GM23338 (cell line): Measurements from ENCODE around the gene TTLL3.

Experiments used
- EZH2 ChIP-seq: fragments of 200-600 bp; sonication (generic); IDR thresholded peaks from one replicate; pipeline ENCODE4 v1.8.0; 2017; ENCODE audit warnings: antibody characterized with exemption, mild to moderate bottlenecking, low read depth; ENCODE audit not compliant: unreplicated experiment
- EZH2phosphoT487 ChIP-seq: fragments of 200-600 bp; sonication (generic); IDR thresholded peaks from one replicate; pipeline ENCODE4 v1.8.1; 2018; ENCODE audit warnings: antibody characterized with exemption; ENCODE audit not compliant: unreplicated experiment
- POLR2AphosphoS5 ChIP-seq: IDR thresholded peaks from 2 replicates; pipeline ENCODE4 v1.6.1; 2016; ENCODE audit warnings: antibody characterized with exemption, low read depth
- STAT1 ChIP-seq: IDR thresholded peaks from one replicate; pipeline ENCODE4 v1.6.1; 2016; ENCODE audit warnings: antibody characterized with exemption; ENCODE audit not compliant: unreplicated experiment
- ZNF114 ChIP-seq: fragments of 250-450 bp; sonication (Bioruptor Pico); IDR thresholded peaks from 2 replicates; pipeline ENCODE4 v1.5.0; 2020; ENCODE audit warnings: mild to moderate bottlenecking, moderate library complexity
- TF ChIP-seq, protein P1 (sequence below), 2 experiments: fragments of 200-600 bp in 1 of 2; sonication (generic) in 1 of 2; conservative IDR thresholded peaks; 2 replicates each; pipeline versions ENCODE4 v1.5.1 to v1.6.1; 2016 to 2017; ENCODE audit warnings: antibody characterized with exemption in 2 of 2, low read depth in 2 of 2, mild to moderate bottlenecking in 2 of 2, moderate library complexity in 1 of 2
- TF ChIP-seq, protein P2 (sequence below): fragments of 250-450 bp; sonication (Bioruptor Pico); IDR thresholded peaks from 2 replicates; pipeline ENCODE4 v1.5.0; 2020; ENCODE audit warnings: mild to moderate bottlenecking, moderate library complexity
- TF ChIP-seq, protein P3 (sequence below): IDR thresholded peaks from one replicate; pipeline ENCODE4 v1.6.1; 2018; ENCODE audit warnings: antibody characterized with exemption; ENCODE audit not compliant: unreplicated experiment

DNA sequence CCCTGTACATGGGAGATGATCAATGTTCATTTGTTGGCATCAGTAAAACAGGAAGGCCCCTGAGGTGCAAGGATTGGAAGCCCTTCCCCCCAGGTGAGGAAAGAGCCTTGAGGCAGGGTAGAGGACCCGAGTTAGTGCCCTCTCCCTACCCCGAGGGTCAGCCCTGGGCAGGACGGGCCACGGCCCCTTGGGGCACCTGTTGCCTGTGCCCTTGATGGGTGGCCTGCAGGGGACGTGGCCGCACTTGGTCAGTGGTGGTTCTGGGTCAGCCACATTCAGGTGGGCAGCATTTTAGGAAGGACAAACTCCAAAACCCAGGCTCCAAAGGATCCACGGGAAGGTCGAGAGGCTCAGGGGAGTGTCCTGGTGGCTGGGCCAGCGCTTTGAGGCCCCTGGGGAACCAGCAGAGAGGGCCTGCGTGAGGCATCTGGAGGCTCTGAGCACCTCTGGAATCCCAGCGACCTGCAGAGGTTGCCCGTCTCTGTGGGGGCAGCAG, 49.5 kb downstream of the TTLL3 start:
- TF ChIP-seq, protein P1, sequence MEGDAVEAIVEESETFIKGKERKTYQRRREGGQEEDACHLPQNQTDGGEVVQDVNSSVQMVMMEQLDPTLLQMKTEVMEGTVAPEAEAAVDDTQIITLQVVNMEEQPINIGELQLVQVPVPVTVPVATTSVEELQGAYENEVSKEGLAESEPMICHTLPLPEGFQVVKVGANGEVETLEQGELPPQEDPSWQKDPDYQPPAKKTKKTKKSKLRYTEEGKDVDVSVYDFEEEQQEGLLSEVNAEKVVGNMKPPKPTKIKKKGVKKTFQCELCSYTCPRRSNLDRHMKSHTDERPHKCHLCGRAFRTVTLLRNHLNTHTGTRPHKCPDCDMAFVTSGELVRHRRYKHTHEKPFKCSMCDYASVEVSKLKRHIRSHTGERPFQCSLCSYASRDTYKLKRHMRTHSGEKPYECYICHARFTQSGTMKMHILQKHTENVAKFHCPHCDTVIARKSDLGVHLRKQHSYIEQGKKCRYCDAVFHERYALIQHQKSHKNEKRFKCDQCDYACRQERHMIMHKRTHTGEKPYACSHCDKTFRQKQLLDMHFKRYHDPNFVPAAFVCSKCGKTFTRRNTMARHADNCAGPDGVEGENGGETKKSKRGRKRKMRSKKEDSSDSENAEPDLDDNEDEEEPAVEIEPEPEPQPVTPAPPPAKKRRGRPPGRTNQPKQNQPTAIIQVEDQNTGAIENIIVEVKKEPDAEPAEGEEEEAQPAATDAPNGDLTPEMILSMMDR (conservative IDR thresholded peaks at IDR 0.05; ENCODE audit: low read depth in 2 of 2) = no peak
- TF ChIP-seq, protein P2, sequence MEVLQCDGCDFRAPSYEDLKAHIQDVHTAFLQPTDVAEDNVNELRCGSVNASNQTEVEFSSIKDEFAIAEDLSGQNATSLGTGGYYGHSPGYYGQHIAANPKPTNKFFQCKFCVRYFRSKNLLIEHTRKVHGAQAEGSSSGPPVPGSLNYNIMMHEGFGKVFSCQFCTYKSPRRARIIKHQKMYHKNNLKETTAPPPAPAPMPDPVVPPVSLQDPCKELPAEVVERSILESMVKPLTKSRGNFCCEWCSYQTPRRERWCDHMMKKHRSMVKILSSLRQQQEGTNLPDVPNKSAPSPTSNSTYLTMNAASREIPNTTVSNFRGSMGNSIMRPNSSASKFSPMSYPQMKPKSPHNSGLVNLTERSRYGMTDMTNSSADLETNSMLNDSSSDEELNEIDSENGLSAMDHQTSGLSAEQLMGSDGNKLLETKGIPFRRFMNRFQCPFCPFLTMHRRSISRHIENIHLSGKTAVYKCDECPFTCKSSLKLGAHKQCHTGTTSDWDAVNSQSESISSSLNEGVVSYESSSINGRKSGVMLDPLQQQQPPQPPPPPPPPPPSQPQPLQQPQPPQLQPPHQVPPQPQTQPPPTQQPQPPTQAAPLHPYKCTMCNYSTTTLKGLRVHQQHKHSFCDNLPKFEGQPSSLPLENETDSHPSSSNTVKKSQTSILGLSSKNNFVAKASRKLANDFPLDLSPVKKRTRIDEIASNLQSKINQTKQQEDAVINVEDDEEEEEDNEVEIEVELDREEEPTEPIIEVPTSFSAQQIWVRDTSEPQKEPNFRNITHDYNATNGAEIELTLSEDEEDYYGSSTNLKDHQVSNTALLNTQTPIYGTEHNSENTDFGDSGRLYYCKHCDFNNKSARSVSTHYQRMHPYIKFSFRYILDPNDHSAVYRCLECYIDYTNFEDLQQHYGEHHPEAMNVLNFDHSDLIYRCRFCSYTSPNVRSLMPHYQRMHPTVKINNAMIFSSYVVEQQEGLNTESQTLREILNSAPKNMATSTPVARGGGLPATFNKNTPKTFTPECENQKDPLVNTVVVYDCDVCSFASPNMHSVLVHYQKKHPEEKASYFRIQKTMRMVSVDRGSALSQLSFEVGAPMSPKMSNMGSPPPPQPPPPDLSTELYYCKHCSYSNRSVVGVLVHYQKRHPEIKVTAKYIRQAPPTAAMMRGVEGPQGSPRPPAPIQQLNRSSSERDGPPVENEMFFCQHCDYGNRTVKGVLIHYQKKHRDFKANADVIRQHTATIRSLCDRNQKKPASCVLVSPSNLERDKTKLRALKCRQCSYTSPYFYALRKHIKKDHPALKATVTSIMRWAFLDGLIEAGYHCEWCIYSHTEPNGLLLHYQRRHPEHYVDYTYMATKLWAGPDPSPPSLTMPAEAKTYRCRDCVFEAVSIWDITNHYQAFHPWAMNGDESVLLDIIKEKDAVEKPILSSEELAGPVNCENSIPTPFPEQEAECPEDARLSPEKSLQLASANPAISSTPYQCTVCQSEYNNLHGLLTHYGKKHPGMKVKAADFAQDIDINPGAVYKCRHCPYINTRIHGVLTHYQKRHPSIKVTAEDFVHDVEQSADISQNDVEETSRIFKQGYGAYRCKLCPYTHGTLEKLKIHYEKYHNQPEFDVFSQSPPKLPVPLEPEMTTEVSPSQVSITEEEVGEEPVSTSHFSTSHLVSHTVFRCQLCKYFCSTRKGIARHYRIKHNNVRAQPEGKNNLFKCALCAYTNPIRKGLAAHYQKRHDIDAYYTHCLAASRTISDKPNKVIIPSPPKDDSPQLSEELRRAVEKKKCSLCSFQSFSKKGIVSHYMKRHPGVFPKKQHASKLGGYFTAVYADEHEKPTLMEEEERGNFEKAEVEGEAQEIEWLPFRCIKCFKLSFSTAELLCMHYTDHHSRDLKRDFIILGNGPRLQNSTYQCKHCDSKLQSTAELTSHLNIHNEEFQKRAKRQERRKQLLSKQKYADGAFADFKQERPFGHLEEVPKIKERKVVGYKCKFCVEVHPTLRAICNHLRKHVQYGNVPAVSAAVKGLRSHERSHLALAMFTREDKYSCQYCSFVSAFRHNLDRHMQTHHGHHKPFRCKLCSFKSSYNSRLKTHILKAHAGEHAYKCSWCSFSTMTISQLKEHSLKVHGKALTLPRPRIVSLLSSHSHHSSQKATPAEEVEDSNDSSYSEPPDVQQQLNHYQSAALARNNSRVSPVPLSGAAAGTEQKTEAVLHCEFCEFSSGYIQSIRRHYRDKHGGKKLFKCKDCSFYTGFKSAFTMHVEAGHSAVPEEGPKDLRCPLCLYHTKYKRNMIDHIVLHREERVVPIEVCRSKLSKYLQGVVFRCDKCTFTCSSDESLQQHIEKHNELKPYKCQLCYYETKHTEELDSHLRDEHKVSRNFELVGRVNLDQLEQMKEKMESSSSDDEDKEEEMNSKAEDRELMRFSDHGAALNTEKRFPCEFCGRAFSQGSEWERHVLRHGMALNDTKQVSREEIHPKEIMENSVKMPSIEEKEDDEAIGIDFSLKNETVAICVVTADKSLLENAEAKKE (CRISPR knock-in tag) = no peak
- TF ChIP-seq, protein P3, sequence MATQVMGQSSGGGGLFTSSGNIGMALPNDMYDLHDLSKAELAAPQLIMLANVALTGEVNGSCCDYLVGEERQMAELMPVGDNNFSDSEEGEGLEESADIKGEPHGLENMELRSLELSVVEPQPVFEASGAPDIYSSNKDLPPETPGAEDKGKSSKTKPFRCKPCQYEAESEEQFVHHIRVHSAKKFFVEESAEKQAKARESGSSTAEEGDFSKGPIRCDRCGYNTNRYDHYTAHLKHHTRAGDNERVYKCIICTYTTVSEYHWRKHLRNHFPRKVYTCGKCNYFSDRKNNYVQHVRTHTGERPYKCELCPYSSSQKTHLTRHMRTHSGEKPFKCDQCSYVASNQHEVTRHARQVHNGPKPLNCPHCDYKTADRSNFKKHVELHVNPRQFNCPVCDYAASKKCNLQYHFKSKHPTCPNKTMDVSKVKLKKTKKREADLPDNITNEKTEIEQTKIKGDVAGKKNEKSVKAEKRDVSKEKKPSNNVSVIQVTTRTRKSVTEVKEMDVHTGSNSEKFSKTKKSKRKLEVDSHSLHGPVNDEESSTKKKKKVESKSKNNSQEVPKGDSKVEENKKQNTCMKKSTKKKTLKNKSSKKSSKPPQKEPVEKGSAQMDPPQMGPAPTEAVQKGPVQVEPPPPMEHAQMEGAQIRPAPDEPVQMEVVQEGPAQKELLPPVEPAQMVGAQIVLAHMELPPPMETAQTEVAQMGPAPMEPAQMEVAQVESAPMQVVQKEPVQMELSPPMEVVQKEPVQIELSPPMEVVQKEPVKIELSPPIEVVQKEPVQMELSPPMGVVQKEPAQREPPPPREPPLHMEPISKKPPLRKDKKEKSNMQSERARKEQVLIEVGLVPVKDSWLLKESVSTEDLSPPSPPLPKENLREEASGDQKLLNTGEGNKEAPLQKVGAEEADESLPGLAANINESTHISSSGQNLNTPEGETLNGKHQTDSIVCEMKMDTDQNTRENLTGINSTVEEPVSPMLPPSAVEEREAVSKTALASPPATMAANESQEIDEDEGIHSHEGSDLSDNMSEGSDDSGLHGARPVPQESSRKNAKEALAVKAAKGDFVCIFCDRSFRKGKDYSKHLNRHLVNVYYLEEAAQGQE = no peak
- TF ChIP-seq POLR2AphosphoS5 = no peak
- no peak for TF ChIP-seq EZH2phosphoT487
- TF ChIP-seq EZH2 = no peak
- no peak for TF ChIP-seq STAT1
- TF ChIP-seq ZNF114 = no peak
